NCI-H1092 (cell line): ENCODE measurements around the gene SMAD3.
A peak's percentile ranks its signal among the peaks of the same experiment; 100 is the strongest.

ENCODE experiments used
- DNase-seq: peaks from one replicate; lab custom pipeline; 2025; lab: John Stamatoyannopoulos, UW

SMAD3 gene

GRCh38 chr15:67036775-67037555 lies 28.4 kb upstream of the SMAD3 start:
- no peak for DNase-seq

GRCh38 chr15:67037694-67038093 lies 27.7 kb upstream of the SMAD3 start:
- no peak for DNase-seq

- no peak for DNase-seq
These were observed 26.7 kb upstream of the SMAD3 start for GRCh38 chr15:67038736-67039135.

GRCh38 chr15:67039384-67040075 lies 25.9 kb upstream of the SMAD3 start:
- no peak for DNase-seq

GRCh38 chr15:67040277-67040676 lies 25.1 kb upstream of the SMAD3 start:
- DNase-seq = no peak

GRCh38 chr15:67042551-67043142 lies 22.8 kb upstream of the SMAD3 start:
- DNase-seq = no peak

- no peak for DNase-seq
These were observed 21.2 kb upstream of the SMAD3 start for GRCh38 chr15:67043939-67044771.

- DNase-seq = no peak
These were observed 18.2 kb upstream of the SMAD3 start for GRCh38 chr15:67047149-67047661.

GRCh38 chr15:67048281-67049279 lies 16.8 kb upstream of the SMAD3 start:
- DNase-seq = no peak

GRCh38 chr15:67049351-67050044 lies 15.9 kb upstream of the SMAD3 start:
- no peak for DNase-seq

GRCh38 chr15:67050062-67050461 lies 15.3 kb upstream of the SMAD3 start:
- DNase-seq = no peak

- no peak for DNase-seq
These were observed 14.8 kb upstream of the SMAD3 start for GRCh38 chr15:67050522-67051087.

GRCh38 chr15:67051088-67052045 lies 14.0 kb upstream of the SMAD3 start:
- DNase-seq = peak; percentile 18

- DNase-seq = no peak
These were observed 10.7 kb upstream of the SMAD3 start for GRCh38 chr15:67054676-67055075.

- DNase-seq = no peak
These were observed 6.3 kb upstream of the SMAD3 start for GRCh38 chr15:67059127-67059553.

GRCh38 chr15:67061811-67062368 lies 3.5 kb upstream of the SMAD3 start:
- DNase-seq = no peak

GRCh38 chr15:67062369-67062985 lies 2.9 kb upstream of the SMAD3 start:
- no peak for DNase-seq
